ENCODE measurements around the gene PPP3CA. TPM values are rescaled to one million over a fixed set of nuclear protein-coding genes. Genes with fewer than 3 reads are reported as not detected.

The PPP3CA gene
- polyA plus RNA-seq, 1 donor (not counting 4 experiments of a cell fraction or from before 2014, with no cell fraction given), result 43.3 TPM

- TF ChIP-seq EZH2 (IDR thresholded peaks at IDR 0.05; ENCODE audit: low read length) (no peak), CTCF (optimal IDR thresholded peaks at IDR 0.05 in 1 of 3, IDR thresholded peaks at IDR 0.05 in 1 of 3, conservative IDR thresholded peaks at IDR 0.05 in 1 of 3; ENCODE audit: extremely low read depth in 1 of 3, insufficient read depth in 2 of 3, low read length in 3 of 3) (no peak)
- DNase-seq (ENCODE audit: low read depth, low spot score) (no peak), FAIRE-seq (no peak)
- no peak overlapping the region for H3K4me2 ChIP-seq (ENCODE audit: control insufficient read depth, extremely low read depth, insufficient read depth, low read depth, low read length)
- no peaks in the 10 kb centered on the region for H4K20me1 ChIP-seq (ENCODE audit: control insufficient read depth, extremely low read depth, insufficient read depth, low read length)
- no peak overlapping the region for H3K27ac ChIP-seq (ENCODE audit: control insufficient read depth, insufficient read depth, low read length)
- H3K9me1 ChIP-seq (ENCODE audit: control insufficient read depth, extremely low read depth, insufficient read depth, low read length), result no peaks in the 10 kb centered on the region
- no peaks in the 10 kb centered on the region for H3K79me2 ChIP-seq (ENCODE audit: control insufficient read depth, insufficient read depth, low read length)
- H3K27me3 ChIP-seq (ENCODE audit: control insufficient read depth, extremely low read depth, insufficient read depth, low read length), result no peaks in the 10 kb centered on the region
- H3K9ac ChIP-seq (ENCODE audit: control insufficient read depth, extremely low read depth, insufficient read depth, low read length), result no peak overlapping the region
- no peaks in the 10 kb centered on the region for H3K9me3 ChIP-seq (ENCODE audit: control insufficient read depth, low read depth, low read length)
- H2AFZ ChIP-seq (ENCODE audit: control insufficient read depth, low read length), result no peak overlapping the region
- peaks cover 3% of the 10 kb centered on the region in 2 experiments for H3K36me3 ChIP-seq (ENCODE audit: control insufficient read depth in 2 of 2, extremely low read depth in 1 of 2, insufficient read depth in 2 of 2, low read length in 2 of 2)
- peaks cover 5% of the 10 kb centered on the region for H3K4me1 ChIP-seq (ENCODE audit: control insufficient read depth, extremely low read depth, insufficient read depth, low read length)
- dilution Hi-C loops (cut with MboI; ENCODE audit: extremely low pct_ligation_motif_present, low sequenced_read_pairs), result no loop called here
- no peak overlapping the region for H3K4me3 ChIP-seq (ENCODE audit: control insufficient read depth in 2 of 3, extremely low read depth in 1 of 3, insufficient read depth in 2 of 3, low read depth in 1 of 3, low read length in 3 of 3)
These were observed 245.1 kb downstream of the PPP3CA start for GRCh38 chr4:101102114-101102742.

GRCh38 chr4:101101072-101101471, 246.3 kb downstream of the PPP3CA start:
- no peak overlapping the region for H3K4me2 ChIP-seq (ENCODE audit: control insufficient read depth, extremely low read depth, insufficient read depth, low read depth, low read length)
- peak; percentile 13 for FAIRE-seq
- H3K4me1 ChIP-seq (ENCODE audit: control insufficient read depth, extremely low read depth, insufficient read depth, low read length), result peaks cover 5% of the 10 kb centered on the region
- H3K9ac ChIP-seq (ENCODE audit: control insufficient read depth, extremely low read depth, insufficient read depth, low read length), result no peak overlapping the region
- H2AFZ ChIP-seq (ENCODE audit: control insufficient read depth, low read length), result no peak overlapping the region
- H3K9me3 ChIP-seq (ENCODE audit: control insufficient read depth, low read depth, low read length), result no peaks in the 10 kb centered on the region
- H3K79me2 ChIP-seq (ENCODE audit: control insufficient read depth, insufficient read depth, low read length), result no peaks in the 10 kb centered on the region
- H3K27me3 ChIP-seq (ENCODE audit: control insufficient read depth, extremely low read depth, insufficient read depth, low read length), result no peaks in the 10 kb centered on the region
- H3K4me3 ChIP-seq (ENCODE audit: control insufficient read depth in 2 of 3, extremely low read depth in 1 of 3, insufficient read depth in 2 of 3, low read depth in 1 of 3, low read length in 3 of 3), result no peak overlapping the region
- TF ChIP-seq EZH2 (IDR thresholded peaks at IDR 0.05; ENCODE audit: low read length) (no peak), CTCF (optimal IDR thresholded peaks at IDR 0.05 in 1 of 3, IDR thresholded peaks at IDR 0.05 in 1 of 3, conservative IDR thresholded peaks at IDR 0.05 in 1 of 3; ENCODE audit: extremely low read depth in 1 of 3, insufficient read depth in 2 of 3, low read length in 3 of 3) (no peak)
- dilution Hi-C loops (cut with MboI; ENCODE audit: extremely low pct_ligation_motif_present, low sequenced_read_pairs), result no loop called here
- DNase-seq (ENCODE audit: low read depth, low spot score), result no peak
- peaks cover 3% of the 10 kb centered on the region in 2 experiments for H3K36me3 ChIP-seq (ENCODE audit: control insufficient read depth in 2 of 2, extremely low read depth in 1 of 2, insufficient read depth in 2 of 2, low read length in 2 of 2)
- no peak overlapping the region for H3K27ac ChIP-seq (ENCODE audit: control insufficient read depth, insufficient read depth, low read length)
- no peaks in the 10 kb centered on the region for H3K9me1 ChIP-seq (ENCODE audit: control insufficient read depth, extremely low read depth, insufficient read depth, low read length)
- no peaks in the 10 kb centered on the region for H4K20me1 ChIP-seq (ENCODE audit: control insufficient read depth, extremely low read depth, insufficient read depth, low read length)
